Measurements from ENCODE around the gene ATP5PB.

The ATP5PB gene

DNA sequence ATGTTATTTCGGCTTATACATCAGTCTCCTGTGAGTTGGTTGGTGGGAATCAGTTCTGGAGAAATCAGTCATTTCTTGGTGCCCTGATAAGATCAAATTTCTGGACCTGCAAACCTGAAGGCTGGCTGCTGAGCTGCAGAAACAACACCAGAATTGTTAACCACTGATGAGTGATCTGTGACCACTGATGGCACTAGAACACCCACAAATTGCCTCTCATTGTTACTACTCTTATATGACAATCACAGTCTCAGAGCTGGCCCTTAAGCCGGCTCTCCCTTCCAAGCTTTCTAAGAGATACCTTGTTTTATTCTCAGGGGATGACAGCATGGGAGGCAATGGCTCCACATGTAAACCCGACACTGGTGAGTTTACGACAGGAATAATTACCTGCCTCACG is 26.4 kb downstream of the ATP5PB start:
- no peak overlapping the region for H3K4me3 ChIP-seq
- no peak overlapping the region for H3K27ac ChIP-seq
- H3K9ac ChIP-seq (ENCODE audit: insufficient read length) = no peak overlapping the region
- no peaks in the 10 kb centered on the region; the same call in 1 of the 2 replicates for H3K36me3 ChIP-seq (ENCODE audit: insufficient read depth, low read length)
- TF ChIP-seq EZH2 (IDR thresholded peaks at IDR 0.05) (no peak), FOXP2 (optimal IDR thresholded peaks at IDR 0.05; ENCODE audit: control extremely low read depth, extremely low read length, insufficient read depth) (no peak), POLR2AphosphoS5 (IDR thresholded peaks at IDR 0.05; ENCODE audit: borderline replicate concordance, low read depth, low read length) (no peak)
- DNase-seq (ENCODE audit: low read depth, low spot score) = no peak
- H3K9me3 ChIP-seq (ENCODE audit: low read depth, low read length) = no peaks in the 10 kb centered on the region

DNA sequence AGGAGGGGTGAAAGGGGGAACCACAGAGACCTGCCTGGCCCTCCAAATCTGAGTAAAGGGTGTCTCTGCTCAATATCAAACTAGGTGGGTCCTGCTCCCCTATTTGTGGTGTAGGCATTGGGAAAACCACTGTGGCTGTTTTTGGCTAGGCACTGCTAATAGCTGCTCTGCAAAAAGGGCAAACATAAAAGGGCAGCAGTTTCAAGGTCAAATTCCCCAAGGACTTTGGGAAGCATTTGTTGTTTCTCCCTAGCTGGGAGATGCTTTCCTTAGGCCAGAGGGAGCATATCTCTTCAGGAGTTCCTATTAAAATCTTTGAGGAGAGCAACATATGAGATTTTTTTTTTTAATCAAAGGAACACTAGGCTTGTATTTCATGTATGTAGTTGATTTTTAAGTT is 26.9 kb downstream of the ATP5PB start:
- Histone ChIP-seq H3K9me3 (ENCODE audit: low read depth, low read length) (no peaks in the 10 kb centered on the region), H3K9ac (ENCODE audit: insufficient read length) (no peak overlapping the region), H3K4me3 (no peak overlapping the region), H3K36me3 (ENCODE audit: insufficient read depth, low read length) (no peaks in the 10 kb centered on the region; the same call in 1 of the 2 replicates), H3K27ac (no peak overlapping the region)
- DNase-seq (ENCODE audit: low read depth, low spot score) = no peak
- no peak for TF ChIP-seq POLR2AphosphoS5 (IDR thresholded peaks at IDR 0.05; ENCODE audit: borderline replicate concordance, low read depth, low read length)

DNA sequence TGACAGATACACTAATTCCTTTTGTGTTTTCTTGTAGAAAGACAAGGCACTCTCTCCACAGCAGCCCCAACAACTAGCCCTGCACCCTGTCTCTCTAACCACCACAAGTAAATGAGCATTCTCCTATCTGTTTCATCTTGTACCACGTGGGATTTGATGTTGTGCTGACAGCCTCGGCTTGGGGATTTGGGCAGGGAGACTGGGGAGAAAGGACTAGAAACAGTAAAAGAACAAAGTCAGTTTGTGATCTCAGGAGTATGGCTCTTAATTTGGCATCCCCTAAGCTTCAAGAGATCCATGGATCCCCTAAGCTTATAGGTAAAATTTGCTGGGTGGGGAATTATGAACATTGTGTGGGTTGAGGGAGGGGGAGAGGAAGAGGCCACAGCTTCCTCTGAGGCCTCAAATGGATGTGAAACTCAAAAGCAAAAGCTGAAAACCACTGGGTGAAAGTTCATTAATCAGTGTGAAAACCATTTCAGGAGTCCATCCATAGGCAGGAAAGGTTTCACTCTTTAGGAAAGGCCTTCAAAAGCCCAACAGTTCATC is 27.6 kb downstream of the ATP5PB start:
- Histone ChIP-seq H3K9ac (ENCODE audit: insufficient read length) (no peak overlapping the region), H3K4me3 (no peak overlapping the region), H3K36me3 (ENCODE audit: insufficient read depth, low read length) (no peaks in the 10 kb centered on the region), H3K9me3 (ENCODE audit: low read depth, low read length) (no peaks in the 10 kb centered on the region), H3K27ac (no peak overlapping the region)
- no peak for TF ChIP-seq POLR2AphosphoS5 (IDR thresholded peaks at IDR 0.05; ENCODE audit: borderline replicate concordance, low read depth, low read length)
- no peak for TF ChIP-seq FOXP2 (optimal IDR thresholded peaks at IDR 0.05; ENCODE audit: control extremely low read depth, extremely low read length, insufficient read depth)
- no peak for TF ChIP-seq EZH2 (IDR thresholded peaks at IDR 0.05)
- DNase-seq (ENCODE audit: low read depth, low spot score) = no peak

DNA sequence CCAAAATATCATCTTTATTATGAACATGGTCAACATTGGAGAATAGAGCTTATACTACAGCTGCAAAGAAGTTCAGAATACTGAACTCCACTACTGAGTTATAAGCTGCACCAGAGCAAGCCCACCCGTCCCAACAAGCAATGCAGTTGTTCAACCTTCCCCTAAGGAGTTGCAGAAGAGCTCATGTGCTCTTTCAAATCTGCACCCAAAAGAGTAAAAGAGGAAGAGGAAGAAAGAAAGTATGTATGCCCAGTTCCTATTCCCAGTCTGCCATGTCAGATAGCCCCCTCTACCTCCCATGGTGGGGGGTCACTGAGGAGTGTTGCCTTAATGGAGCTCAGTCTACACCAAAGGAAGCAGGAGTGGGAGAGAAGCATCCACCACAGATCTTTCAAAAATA is 31.4 kb downstream of the ATP5PB start:
- H3K27ac ChIP-seq = no peak overlapping the region
- H3K9ac ChIP-seq (ENCODE audit: insufficient read length) = no peak overlapping the region

DNA sequence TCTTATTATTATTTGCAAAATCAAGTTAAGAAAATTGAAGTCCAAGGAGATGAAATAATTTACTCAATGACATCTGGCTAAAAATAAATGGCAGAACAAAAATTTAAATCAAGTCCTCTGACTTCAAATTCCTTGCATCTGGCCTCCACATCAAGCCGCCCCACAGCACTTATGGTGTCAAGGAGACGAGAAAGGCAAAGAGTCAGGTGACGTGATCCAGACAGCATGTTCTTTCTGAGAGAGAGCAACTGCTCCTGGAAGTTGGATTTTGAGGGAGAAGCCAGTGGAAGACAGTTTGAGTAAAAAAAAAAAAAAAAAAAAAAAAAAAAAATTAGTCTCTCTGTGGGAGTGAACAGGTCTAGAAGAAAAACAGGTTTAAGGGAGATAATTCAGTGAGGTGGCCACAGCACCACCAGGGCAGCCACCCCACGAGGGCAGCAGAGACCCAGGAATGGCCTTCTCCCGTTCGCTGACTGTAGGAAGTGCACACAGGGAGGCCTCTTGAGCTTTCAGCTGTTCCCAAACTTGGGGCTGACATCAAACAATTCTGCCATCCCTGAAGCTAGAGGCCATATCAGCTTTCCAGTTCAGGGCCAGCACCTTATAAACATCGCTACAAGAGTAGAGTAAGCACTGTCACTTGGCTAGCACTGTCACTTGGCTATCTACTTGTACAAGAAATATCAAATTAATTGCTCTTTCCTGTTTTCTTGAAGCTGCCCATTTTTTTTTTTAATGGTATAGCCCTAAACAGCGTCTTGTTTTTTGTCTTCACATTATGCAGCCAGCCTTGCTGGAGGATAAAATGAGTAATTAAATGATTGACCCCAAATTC is 32.3 kb downstream of the ATP5PB start:
- Histone ChIP-seq H3K9ac (ENCODE audit: insufficient read length) (no peak overlapping the region), H3K4me3 (no peak overlapping the region), H3K27ac (no peak overlapping the region), H3K9me3 (ENCODE audit: low read depth, low read length) (no peaks in the 10 kb centered on the region), H3K36me3 (ENCODE audit: insufficient read depth, low read length) (no peaks in the 10 kb centered on the region)
- TF ChIP-seq FOXP2 (optimal IDR thresholded peaks at IDR 0.05; ENCODE audit: control extremely low read depth, extremely low read length, insufficient read depth) (no peak), POLR2AphosphoS5 (IDR thresholded peaks at IDR 0.05; ENCODE audit: borderline replicate concordance, low read depth, low read length) (no peak), EZH2 (IDR thresholded peaks at IDR 0.05) (no peak)
- no peak for DNase-seq (ENCODE audit: low read depth, low spot score)

More for the DNA sequence above, 31.4 kb downstream of the ATP5PB start:
- Histone ChIP-seq H3K4me3 (no peak overlapping the region), H3K36me3 (ENCODE audit: insufficient read depth, low read length) (no peaks in the 10 kb centered on the region), H3K9me3 (ENCODE audit: low read depth, low read length) (no peaks in the 10 kb centered on the region)
- DNase-seq (ENCODE audit: low read depth, low spot score) = no peak
- TF ChIP-seq FOXP2 (optimal IDR thresholded peaks at IDR 0.05; ENCODE audit: control extremely low read depth, extremely low read length, insufficient read depth) (no peak), EZH2 (IDR thresholded peaks at IDR 0.05) (no peak), POLR2AphosphoS5 (IDR thresholded peaks at IDR 0.05; ENCODE audit: borderline replicate concordance, low read depth, low read length) (no peak)

DNA sequence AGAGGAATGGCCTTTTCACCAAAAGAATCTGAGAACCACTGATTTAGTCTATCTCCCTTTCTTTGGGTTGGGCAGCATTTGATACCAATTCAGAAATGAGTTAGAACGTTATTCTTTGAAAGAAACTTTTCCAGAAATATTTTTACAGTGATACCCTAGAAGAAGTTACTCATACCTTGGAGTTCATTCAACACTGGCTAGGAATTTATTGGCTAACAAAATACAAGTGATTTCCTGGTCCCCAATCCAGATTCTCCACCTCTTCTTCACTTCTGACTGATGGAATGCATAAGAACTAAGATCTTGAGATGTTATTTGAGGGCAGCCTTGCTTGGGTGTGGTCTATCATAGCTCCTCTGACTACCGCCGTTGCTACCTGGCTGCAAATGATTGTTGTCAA is 33.9 kb downstream of the ATP5PB start:
- TF ChIP-seq POLR2AphosphoS5 (IDR thresholded peaks at IDR 0.05; ENCODE audit: borderline replicate concordance, low read depth, low read length) = no peak
- no peak for TF ChIP-seq FOXP2 (optimal IDR thresholded peaks at IDR 0.05; ENCODE audit: control extremely low read depth, extremely low read length, insufficient read depth)
- no peak for TF ChIP-seq EZH2 (IDR thresholded peaks at IDR 0.05)
- no peaks in the 10 kb centered on the region for H3K9me3 ChIP-seq (ENCODE audit: low read depth, low read length)
- DNase-seq (ENCODE audit: low read depth, low spot score) = no peak
- H3K27ac ChIP-seq = no peak overlapping the region
- no peak overlapping the region for H3K4me3 ChIP-seq
- H3K36me3 ChIP-seq (ENCODE audit: insufficient read depth, low read length) = no peaks in the 10 kb centered on the region
- no peak overlapping the region for H3K9ac ChIP-seq (ENCODE audit: insufficient read length)

DNA sequence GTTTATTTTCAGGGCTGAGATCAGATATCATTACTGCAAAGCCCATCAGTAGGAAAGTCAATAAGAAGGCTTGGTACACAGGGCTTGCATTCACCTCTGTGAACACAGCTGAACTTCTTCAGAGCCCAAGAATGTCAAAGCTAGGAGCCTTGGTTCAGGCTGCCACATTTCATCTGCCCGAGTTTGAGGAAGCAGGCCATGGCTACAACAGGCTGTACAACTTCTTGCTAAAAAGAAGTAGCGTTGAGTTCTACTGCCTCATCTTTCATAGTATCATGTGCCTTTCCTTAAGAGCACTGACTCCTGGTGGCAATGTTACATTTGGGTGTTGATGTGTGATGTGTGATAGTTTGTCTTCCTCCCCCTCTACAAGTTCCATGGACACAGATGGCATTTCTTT is 34.6 kb downstream of the ATP5PB start:
- no peak overlapping the region for H3K27ac ChIP-seq
- H3K4me3 ChIP-seq = no peak overlapping the region
- H3K36me3 ChIP-seq (ENCODE audit: insufficient read depth, low read length) = no peaks in the 10 kb centered on the region
- no peak for TF ChIP-seq EZH2 (IDR thresholded peaks at IDR 0.05)
- TF ChIP-seq FOXP2 (optimal IDR thresholded peaks at IDR 0.05; ENCODE audit: control extremely low read depth, extremely low read length, insufficient read depth) = no peak
- TF ChIP-seq POLR2AphosphoS5 (IDR thresholded peaks at IDR 0.05; ENCODE audit: borderline replicate concordance, low read depth, low read length) = no peak
- DNase-seq (ENCODE audit: low read depth, low spot score) = no peak
- H3K9ac ChIP-seq (ENCODE audit: insufficient read length) = no peak overlapping the region
- H3K9me3 ChIP-seq (ENCODE audit: low read depth, low read length) = no peaks in the 10 kb centered on the region

DNA sequence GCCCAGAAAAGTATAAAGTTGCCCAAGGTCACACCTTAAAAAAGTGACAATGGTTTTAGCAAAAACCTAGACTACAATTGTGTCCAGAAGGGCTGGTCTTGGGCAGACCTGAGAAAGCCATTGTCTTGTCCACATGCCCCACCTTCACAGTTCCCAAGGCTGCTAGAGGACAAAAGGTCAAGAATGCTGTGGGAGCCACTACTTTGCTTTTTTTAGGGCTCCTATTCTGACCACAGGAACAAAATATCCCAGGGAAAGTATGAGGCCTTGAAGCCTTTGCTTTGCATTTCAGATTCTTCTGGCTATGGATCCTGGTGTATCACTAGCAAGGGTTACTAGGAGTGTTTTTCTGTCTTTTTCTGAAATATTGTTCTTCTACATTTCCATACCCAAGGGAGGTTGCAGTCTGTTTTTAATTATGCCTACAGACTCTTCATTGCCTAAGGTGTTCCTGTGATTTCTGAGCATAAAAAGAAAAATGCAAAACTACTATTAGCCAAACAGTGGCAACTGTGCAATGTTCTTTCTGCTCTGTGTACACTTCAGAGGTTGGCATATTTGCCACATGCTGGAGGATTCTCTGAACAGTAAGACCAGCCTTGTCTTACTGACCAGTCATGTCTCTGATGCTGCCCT is 35.2 kb downstream of the ATP5PB start:
- TF ChIP-seq FOXP2 (optimal IDR thresholded peaks at IDR 0.05; ENCODE audit: control extremely low read depth, extremely low read length, insufficient read depth) (no peak), EZH2 (IDR thresholded peaks at IDR 0.05) (no peak), POLR2AphosphoS5 (IDR thresholded peaks at IDR 0.05; ENCODE audit: borderline replicate concordance, low read depth, low read length) (no peak)
- Histone ChIP-seq H3K27ac (no peak overlapping the region), H3K4me3 (no peak overlapping the region), H3K9ac (ENCODE audit: insufficient read length) (no peak overlapping the region), H3K9me3 (ENCODE audit: low read depth, low read length) (no peaks in the 10 kb centered on the region), H3K36me3 (ENCODE audit: insufficient read depth, low read length) (no peaks in the 10 kb centered on the region)
- DNase-seq (ENCODE audit: low read depth, low spot score) = no peak

Measured in SK-N-MC (cell line).